ENCODE results near the gene CCDC170.

The CCDC170 gene

DNA sequence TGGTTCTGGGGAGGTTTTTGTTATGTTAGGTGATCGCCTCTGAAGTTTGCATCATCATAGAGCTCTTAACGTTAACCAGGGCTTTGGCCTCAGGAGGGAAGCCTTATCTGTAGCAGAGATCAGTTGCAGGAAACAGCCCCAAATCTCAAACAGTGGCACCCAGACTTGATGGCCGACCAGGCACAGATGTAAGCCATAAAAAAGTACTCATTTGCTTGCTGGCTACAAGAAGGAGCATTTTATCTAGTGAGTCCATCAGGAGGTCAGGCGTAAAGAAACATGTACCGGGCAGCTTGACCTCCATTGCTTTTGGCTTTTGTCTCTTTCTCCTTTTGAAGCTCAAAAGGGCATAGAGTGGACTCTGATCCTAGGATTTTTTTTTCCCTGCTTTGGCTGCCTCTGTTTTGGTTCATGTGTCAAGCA, 122.3 kb downstream of the CCDC170 start:
- H3K4me3 ChIP-seq (ENCODE audit: low read depth, low read length): no peak overlapping the region

DNA sequence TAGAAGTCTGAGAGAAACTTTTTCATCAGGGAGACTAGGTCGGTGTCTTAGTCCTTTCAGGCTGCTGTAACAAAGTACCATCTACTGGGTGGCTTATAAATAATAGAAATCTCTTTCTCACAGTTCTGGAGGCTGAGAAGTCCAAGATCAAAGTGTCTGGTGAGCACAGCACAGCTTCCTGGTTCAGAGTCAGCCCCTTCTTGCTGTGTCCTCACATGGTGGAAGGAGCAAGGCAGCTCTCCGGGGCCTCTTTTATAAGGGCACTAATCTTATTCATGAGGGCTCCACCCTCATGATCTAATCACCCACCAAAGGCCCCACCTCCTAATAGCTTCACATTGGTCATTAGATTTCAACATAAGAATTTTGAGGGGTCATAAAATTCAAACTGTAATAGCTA, 122.8 kb downstream of the CCDC170 start:
- H3K4me3 ChIP-seq (ENCODE audit: low read depth, low read length): no peak overlapping the region

DNA sequence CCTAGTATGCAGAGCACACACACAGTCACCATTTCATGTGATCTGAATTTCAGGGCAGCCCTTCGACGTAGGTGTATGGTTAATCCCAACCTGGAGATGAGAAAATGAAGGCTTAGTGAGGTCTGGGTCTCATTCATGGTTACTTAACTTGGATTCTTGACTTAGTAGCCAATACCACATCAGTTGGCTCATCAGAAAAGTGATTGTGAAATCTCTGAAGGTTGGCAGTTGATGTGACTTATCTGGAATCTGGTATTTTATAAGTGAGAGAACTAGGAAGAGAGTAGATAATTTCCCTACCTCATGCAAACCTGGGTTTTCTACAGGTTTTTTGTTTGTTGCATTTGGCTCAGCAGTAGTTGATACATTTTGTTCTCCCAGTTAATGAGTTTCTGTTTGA, 123.7 kb downstream of the CCDC170 start:
- no peak overlapping the region for H3K4me3 ChIP-seq (ENCODE audit: low read depth, low read length)

DNA sequence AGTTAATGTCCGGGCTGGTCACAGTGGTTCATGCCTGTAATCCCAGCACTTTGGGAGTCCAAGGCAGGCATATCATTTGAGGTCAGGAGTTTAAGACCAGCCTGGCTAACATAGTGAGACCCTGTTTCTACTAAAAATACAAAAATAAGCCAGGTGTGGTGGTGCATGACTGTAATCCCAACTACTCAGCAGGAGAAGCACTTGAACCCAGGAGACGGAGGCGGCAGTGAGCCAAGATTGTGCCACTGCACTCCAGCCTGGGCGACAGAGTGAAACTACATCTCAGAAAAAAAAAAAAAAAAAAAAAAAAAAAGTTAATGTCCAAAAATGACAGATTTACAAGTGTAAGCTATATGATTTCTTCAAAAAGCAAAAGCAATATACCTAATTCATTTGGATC, 124.9 kb downstream of the CCDC170 start:
- no peak overlapping the region for H3K4me3 ChIP-seq (ENCODE audit: low read depth, low read length)

DNA sequence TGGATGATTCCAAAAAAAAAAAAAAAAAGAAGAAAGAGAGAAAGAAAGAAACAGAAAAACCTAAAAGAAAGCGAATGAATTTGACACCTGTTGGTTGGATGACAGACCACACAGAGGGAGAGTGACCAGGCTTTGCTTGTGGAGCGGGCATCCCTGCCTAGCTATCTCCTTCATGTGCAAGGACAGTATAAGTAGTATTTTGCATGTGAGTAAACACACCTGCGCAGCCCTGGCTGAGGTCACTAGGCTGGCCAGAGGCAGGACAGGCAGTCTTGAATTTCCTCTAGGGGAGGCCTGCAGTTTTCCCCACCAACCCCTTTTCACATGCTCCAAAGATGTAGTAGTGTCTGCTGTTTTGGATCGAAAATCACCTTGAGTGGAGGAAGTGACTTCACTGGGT, 126.4 kb downstream of the CCDC170 start:
- no peak overlapping the region for H3K4me3 ChIP-seq (ENCODE audit: low read depth, low read length)

DNA sequence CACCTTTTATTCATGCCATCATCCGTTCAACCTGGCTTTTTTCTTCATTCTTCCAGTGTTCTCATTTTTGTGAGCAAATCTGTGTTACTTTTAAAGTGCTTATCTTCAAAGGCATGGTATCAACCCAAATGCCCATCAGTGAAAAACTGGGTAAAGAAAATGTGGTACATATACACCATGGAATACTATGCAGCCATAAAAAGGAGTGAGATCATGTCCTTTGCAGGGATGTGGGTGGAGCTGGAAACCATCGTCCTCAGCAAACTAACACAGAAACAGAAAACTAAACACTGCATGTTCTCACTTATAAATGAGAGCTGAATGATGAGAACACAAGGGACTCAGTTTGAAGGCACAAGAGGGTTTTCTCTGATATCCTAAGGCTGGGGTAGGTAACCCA, 130.3 kb downstream of the CCDC170 start:
- H3K4me3 ChIP-seq (ENCODE audit: low read depth, low read length): no peak overlapping the region

DNA sequence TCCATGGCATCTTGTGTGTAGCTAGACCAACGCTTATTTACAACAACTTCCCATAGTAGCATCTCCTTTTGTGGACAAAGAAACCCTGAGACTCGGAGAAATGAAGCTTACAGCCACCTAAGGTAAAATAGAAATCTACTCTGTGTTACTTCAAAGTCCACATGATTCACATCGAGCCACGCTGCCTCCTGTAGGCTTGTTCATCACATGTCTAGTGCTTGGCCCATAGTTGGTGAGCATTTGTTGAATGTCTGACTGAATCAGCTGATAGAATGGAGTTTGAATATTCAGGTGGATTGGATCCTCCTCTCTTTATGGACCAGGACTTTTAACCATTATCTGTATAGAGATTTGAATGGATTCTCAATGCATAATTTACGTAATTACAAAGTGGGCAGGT, 130.7 kb downstream of the CCDC170 start:
- H3K4me3 ChIP-seq (ENCODE audit: low read depth, low read length): no peak overlapping the region

DNA sequence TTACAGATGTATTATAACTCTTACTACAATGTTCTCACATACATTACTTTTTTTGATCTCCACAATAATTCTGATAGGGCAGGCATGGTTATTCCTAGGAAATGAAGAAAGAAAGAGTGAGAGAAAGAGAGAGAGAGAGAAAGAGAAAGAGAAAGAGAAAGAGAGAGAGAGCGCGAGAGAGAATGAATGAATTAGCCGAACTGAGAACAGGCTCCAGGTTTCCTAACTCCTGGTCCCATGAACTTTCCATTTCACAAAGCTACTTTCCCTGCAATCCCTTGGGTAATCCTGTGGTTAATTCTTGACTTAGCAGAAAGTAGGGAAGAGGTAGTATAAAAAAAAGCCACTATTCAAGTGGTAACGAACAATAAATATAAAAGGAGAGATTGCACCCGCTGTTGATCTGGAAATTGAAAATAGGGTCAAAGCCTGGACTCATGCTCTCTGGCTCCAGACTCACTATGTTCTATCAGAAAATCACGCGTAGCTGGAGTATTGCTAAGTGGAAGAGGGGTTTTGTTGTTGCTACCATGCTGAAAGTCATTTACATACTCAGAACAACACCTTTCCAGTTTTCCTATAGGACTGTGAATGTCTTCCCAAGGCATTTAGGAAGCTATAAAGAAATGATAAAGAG, 131.2 kb downstream of the CCDC170 start:
- no peak overlapping the region for H3K4me3 ChIP-seq (ENCODE audit: low read depth, low read length)

DNA sequence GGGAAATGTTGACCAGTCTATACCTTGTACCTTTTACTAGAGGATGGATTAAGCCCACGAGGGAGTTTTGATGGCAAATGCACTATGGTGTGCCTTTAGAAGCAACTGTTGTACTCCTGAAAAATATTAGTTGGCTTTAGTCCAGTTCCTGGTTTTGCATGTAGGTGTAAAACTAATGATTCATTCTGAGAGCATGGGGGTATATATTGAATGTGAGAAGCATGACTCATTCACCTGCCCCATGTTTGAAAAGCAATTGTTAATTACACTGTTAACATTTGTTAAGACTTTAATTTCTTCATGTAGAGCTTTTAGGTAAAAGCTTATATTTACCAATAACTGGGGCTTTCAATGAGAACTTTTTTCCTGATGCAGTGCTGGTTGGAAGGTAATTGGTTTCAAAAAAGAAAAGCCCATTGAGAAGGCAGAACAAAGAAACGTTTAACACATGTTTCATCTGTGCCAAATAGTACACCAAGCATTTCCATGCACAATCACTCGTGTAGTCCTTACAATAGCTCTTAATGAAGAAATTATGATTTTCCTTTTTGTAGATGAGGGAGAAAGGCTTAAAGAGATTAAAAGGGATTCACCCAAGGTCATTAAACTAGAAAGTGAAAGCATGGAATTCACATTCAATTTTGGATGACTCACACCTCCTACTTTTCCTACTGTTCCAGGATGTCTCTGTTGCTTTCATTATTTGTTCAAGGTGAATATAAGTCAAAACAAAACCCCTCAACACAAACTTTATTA, 134.1 kb downstream of the CCDC170 start:
- no peak overlapping the region for H3K4me3 ChIP-seq (ENCODE audit: low read depth, low read length)

DNA sequence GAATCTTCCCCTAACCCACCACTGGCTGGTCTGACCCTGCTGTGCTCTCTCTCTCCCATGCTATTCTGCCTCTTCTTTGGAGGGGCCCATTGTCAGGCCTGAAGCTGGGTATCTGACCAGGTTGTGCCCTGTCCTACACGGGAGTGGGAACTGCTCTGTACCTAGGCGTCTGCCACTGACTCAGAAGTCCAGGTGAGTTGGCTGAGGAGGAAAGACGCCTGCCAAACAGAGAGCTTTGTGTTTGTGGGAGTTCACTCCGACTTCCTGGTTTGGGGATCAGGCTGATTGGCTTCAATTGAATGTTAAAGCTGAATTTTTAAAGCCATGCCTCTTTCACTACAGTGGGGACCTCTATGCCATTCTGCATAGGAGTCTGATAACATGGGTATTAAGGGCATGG, 136.0 kb downstream of the CCDC170 start:
- H3K4me3 ChIP-seq (ENCODE audit: low read depth, low read length): no peak overlapping the region

DNA sequence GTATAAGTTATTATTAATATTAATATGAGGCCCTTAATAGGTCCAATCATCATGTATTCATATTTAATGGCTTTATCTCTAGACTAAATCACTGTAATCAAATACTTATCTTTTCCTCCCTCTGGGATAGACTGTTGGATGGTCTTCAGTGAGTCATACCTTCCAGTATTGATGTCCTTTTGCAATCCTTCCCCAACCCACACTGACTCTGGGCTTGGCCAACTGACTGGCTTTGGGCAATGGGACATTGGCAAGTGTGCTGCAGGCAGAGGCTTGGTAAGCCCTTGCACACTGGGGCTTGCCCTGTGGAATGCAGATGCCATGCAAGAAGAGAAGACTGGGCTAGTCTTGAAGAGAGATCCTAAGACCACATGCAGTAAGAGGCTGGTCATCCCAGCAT, 136.6 kb downstream of the CCDC170 start:
- H3K4me3 ChIP-seq (ENCODE audit: low read depth, low read length): no peak overlapping the region

DNA sequence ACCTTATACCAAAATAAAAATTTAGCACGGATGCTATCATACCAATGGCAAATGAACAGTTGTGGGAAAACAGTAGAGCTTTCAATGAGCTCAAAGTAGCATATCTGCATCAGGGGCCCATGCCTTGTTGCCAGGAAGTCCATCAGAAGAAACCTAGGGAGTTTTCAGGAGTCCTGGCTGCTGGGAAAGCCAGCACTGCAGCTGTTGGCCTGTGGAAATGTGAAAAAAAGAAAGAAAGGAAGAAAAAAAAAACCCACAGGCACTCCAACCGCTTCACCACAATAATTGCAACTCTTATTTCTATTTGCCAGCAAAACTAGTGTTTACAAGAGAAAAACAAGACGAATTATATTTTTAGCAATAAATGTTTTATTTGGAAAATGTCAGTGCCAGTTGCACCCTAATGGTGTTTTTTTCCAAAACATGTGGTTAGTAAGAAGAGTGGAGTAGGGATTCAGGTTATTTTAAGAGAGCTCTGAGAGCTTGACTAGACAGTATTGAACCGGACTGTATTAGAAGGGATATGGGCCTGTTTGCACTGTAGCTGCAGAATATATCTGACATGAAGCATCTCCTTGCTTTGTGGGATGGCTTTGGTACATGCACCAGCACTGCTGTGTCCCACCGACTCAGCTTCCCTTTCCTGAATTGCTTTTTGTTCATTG, 137.3 kb downstream of the CCDC170 start:
- no peak overlapping the region for H3K4me3 ChIP-seq (ENCODE audit: low read depth, low read length)

DNA sequence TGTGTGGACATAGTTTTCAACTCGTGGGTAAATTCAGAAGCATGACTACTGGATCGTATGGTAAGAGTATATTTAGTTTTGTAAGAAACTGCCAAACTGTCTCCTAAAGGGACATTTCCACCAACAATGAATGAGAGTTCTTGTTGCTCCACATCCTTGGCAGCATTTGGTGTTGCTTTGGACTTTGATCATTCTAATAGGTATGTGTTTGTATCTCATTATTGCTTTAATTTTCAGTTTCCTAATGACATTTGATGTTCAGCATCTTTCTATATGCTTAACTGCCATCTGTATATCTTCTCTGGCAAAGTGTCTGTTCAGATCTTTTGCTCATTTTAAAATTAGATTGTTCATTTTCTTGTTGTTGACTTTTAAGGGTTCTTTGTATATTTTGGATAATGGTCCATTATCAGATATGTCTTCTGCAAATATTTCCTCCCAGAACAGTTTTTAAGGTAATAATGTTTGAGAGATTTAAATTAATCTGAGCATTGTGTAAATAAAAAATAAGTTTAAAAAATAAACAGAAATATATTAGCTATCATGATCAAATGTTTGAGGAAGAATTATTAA, 138.7 kb downstream of the CCDC170 start:
- no peak overlapping the region for H3K4me3 ChIP-seq (ENCODE audit: low read depth, low read length)

DNA sequence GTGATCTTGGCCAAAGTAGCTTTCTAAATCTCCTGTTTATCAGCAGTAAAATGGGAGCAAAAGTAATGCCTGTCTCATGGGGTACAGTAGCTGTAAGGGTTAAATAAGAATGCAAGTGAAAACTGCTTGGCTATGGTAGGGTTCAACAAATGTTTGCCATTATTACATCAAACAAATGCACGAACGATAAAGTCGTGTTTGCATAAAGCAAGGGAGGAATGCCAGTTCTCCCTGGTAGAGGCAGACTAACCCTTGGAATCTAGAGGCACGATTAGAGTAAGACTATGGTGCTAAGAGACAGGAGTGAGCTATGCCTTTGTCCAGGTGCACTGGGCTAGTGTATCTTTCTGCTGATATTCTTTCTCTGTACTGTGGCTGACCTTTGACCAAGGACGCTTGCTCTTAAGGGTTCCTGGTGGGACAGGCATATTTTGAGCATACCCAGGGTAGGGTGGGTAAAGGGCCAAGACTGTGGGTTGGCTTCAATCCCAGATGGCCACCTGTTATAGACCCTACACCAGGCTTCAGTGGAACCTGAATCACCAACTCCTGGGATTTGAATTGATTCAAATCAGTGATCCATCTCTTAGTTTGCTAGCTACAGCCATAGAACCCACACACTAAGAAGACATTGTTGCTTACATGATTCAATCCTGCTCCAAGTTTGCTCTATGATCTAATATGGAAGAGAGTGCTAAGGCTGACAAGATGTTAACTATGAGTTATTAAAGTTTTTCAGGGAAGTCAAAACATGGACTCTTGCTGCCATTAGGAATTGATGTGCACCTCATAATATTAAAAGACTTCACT, 139.9 kb downstream of the CCDC170 start:
- no peak overlapping the region for H3K4me3 ChIP-seq (ENCODE audit: low read depth, low read length)

DNA sequence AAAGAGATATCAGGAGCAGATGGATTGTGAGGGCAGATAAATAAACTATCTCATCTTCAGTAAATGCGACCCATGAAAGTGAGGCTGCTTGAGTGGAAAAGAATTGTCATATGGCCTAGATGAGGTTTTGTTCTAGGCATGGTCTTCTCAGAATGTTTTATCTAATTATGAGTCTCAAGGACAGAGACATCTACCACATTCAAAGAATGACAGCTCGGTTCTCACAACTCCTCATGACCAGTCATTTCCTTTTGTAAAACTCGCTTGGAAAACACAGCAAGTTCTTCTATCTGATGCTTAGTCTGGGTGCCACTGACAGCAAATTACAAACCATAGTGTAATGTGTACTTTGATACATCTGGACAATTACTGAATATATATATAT, 140.5 kb downstream of the CCDC170 start:
- H3K4me3 ChIP-seq (ENCODE audit: low read depth, low read length): no peak overlapping the region

DNA sequence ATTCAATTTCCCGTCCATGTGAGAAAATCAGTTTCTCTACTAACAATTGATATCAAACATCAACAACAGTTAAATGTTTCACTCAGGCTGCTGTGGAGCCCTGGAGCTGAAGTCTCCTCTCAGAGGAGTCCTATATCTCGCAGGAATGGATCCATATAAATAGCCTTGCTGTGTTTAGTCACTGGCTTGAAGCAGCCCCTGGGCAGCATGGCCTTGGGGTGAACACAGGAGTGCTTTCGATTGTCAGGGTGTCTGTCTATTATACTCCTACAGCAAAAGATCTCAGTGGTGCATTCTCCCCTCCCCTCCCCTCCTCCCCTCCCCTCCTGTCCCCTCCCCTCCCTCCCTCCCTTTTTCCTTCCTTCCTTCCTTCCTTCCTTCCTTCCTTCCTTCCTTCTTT, 141.9 kb downstream of the CCDC170 start:
- H3K4me3 ChIP-seq (ENCODE audit: low read depth, low read length): no peak overlapping the region

DNA sequence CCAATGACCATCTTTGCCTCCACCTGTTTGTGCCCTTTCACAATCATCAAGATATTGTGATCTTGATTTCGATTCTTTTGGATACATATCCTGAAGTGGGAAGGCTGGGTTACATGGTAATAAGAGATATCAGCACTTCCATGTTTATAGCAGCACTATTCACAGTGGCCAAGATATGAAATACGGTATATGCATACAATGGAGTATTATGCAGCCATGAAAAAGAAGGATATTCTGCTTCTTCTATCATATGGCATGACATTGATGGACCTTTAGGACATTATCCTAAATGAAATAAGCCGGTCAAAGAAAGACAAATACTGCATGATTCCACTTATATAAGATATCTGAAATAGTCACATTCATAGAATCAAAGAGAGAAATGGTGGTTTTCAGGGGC, 144.0 kb downstream of the CCDC170 start:
- H3K4me3 ChIP-seq (ENCODE audit: low read depth, low read length): no peak overlapping the region

DNA sequence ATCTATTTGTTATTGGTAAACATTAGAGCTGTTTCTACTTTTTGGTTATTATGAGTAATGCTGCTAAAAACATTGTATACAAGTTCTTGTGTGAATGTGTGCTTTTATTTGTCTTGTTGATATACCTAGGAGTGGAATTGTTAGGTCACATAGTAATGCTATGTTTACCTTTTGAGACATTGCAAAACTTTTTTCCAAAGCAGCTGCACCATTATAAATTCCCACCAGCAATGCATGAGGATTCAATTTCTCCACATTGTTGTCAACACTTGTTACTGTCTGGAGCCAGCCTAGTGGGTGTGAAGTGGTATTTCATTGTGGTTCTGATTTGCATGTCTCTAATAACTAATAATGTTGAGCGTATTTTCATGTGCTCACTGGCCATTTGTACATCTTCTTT, 145.9 kb downstream of the CCDC170 start:
- H3K4me3 ChIP-seq (ENCODE audit: low read depth, low read length): no peak overlapping the region

DNA sequence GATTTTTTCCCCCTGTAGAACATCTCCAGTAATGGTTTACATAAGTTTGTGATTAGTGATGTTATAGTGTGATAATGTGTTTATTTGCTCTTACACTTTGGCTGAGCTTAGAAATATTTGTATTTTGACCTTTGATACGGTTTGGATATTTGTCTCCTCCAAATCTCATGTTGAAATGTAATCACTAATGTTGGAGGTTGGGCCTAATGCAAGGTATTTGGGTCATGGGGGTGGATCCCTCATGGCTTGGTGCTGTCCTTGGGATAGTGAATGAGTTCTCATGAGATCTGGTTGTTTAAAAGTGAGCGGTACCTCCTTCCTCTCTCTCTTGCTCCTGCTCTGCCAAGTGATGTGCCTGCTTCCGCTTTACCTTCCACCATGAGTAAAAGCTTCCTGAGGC, 147.2 kb downstream of the CCDC170 start:
- H3K4me3 ChIP-seq (ENCODE audit: low read depth, low read length): no peak overlapping the region

DNA sequence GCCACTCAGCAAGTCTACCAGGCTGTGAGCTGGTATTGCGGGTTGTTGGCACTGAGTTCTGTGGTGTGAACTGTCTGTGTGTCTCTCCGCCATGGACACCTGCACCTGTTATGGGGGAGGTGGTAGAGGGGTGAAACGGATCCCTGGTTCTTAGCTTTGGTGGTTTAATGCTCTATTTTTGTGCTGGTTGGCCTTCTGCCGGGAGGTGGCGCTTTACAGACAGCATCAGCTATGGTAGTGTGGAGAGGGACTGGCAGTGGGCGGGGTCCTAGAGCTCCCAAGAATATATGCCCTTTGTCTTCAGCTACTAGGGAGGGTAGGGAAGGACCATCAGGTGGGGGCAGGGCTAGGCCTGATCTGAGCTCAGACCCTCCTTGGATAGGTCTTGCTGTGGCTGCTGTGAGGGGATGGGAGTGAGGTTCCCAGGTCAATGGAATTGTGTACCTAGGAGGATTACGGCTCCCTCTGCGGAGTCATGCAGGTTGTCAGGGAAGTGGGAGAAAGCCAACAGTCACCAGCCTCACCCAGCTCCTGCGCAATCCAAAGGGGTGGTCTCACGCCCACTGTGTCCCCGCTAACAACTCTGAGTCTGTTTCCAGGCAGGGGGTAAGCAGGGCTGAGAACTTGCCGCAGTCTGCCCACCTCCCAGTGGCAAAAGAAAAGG, 154.3 kb downstream of the CCDC170 start:
- H3K4me3 ChIP-seq (ENCODE audit: low read depth, low read length): no peak overlapping the region

DNA sequence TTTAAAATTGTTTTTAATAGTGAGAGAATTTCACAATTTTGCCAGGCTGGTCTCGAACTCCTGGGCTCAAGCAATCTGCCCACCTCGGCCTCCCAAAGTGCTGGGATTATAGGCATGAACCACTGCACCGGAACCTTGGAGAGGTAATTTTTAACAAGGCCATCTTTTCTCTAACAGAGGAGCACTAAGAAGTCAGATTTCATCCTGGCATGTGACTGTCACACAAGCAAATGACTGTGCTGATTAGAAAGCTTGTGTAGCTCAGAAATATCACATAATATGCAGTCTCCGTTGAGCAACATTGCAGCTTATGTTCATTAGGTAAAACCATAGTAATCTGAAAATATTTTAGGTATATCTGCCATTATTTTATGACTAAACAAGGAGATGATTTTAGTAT, 156.0 kb downstream of the CCDC170 start:
- H3K4me3 ChIP-seq (ENCODE audit: low read depth, low read length): no peak overlapping the region
